Heart left ventricle (tissue), 13 donors: ENCODE data around the gene ECEL1.

Source experiments
- POLR2A ChIP-seq, 2 donors: fragments of 450-650 bp; IDR thresholded peaks; one replicate each; pipeline ENCODE4 v1.6.1; 2017; ENCODE audit warnings: antibody characterized with exemption in 2 of 2, mild to moderate bottlenecking in 2 of 2, moderate library complexity in 2 of 2
- TF ChIP-seq, protein P1 (sequence below), 12 donors: fragments of 200-600 bp; sonication (generic) in 4 of 12; IDR thresholded peaks; one replicate each; pipeline versions ENCODE4 v1.5.0 to v1.8.0; 2018 to 2022; ENCODE audit warnings: antibody characterized with exemption in 12 of 12, mild to moderate bottlenecking in 5 of 12
- donor health status: ischemic (EF 13 %, LVEDD 7.1; RV severe dilation, severe dysfunction).
- donor health status: DM: no; HTN: yes; CAD: no.
- donor health status: DM: no; HTN: no; CAD: no.
- donor health status: ischemic (EF 25% LVEDD 6.9; RV normal size, moderate dysfunction).
- donor health status: ischemic (EF 25% LVEDD 5.7; RV mildly dilated, moderate dysfunction).
- donor health status: ischemic (EF 35%, LVEDD 5.7; RV mildly dilated, moderate dysfunction).
- donor health status: nonischemic (EF 11% LVEDD 7.7; RV severe dilation, severe dysfunction).
- donor health status: DM: yes; HTN: yes; CAD: no.
- donor health status: PGD.
- donor health status: ischemic (EF 29% LVEDD 5.4; RV normal size, mild dysfunction).
- donor health status: nonischemic (EF 23%, LVEDD 6.1; RV moderate dilation, normal function).

- TF ChIP-seq POLR2A (IDR thresholded peaks at IDR 0.05) = no peak
- TF ChIP-seq, protein P1, sequence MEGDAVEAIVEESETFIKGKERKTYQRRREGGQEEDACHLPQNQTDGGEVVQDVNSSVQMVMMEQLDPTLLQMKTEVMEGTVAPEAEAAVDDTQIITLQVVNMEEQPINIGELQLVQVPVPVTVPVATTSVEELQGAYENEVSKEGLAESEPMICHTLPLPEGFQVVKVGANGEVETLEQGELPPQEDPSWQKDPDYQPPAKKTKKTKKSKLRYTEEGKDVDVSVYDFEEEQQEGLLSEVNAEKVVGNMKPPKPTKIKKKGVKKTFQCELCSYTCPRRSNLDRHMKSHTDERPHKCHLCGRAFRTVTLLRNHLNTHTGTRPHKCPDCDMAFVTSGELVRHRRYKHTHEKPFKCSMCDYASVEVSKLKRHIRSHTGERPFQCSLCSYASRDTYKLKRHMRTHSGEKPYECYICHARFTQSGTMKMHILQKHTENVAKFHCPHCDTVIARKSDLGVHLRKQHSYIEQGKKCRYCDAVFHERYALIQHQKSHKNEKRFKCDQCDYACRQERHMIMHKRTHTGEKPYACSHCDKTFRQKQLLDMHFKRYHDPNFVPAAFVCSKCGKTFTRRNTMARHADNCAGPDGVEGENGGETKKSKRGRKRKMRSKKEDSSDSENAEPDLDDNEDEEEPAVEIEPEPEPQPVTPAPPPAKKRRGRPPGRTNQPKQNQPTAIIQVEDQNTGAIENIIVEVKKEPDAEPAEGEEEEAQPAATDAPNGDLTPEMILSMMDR (IDR thresholded peaks at IDR 0.05) = no peak
Measured at GRCh38 chr2:232488721-232489300, 1.2 kb upstream of the ECEL1 start.
